Body of pancreas (tissue), 4 donors: ENCODE data around the gene CAB39L.

ENCODE experiments used
- POLR2A ChIP-seq, 3 donors: fragments of 450-650 bp; IDR thresholded peaks; one replicate each; pipeline ENCODE4 v1.6.1; 2016; ENCODE audit warnings: antibody characterized with exemption in 3 of 3, mild to moderate bottlenecking in 2 of 3
- TF ChIP-seq, protein P1 (sequence below), 7 experiments: fragments of 450-650 bp in 4 of 7; fragments of 200-600 bp in 3 of 7; sonication (generic) in 3 of 7; IDR thresholded peaks; one replicate each; pipeline ENCODE4 v1.5.1; 2016 to 2019; ENCODE audit warnings: antibody characterized with exemption in 7 of 7

GRCh38 chr13:49448753-49449152 lies 4.9 kb upstream of the CAB39L start:
- TF ChIP-seq, protein P1, sequence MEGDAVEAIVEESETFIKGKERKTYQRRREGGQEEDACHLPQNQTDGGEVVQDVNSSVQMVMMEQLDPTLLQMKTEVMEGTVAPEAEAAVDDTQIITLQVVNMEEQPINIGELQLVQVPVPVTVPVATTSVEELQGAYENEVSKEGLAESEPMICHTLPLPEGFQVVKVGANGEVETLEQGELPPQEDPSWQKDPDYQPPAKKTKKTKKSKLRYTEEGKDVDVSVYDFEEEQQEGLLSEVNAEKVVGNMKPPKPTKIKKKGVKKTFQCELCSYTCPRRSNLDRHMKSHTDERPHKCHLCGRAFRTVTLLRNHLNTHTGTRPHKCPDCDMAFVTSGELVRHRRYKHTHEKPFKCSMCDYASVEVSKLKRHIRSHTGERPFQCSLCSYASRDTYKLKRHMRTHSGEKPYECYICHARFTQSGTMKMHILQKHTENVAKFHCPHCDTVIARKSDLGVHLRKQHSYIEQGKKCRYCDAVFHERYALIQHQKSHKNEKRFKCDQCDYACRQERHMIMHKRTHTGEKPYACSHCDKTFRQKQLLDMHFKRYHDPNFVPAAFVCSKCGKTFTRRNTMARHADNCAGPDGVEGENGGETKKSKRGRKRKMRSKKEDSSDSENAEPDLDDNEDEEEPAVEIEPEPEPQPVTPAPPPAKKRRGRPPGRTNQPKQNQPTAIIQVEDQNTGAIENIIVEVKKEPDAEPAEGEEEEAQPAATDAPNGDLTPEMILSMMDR (IDR thresholded peaks at IDR 0.05): no peak
- TF ChIP-seq POLR2A (IDR thresholded peaks at IDR 0.05): no peak
